ENCODE measurements around the gene GOLGA5. TPM values are rescaled to one million over a fixed set of nuclear protein-coding genes. Genes with fewer than 3 reads are reported as not detected.

The GOLGA5 gene
- total and polyA plus RNA-seq, 12 donors = 18.5 to 27.7 (median 21.9) TPM

- H3K9me3 ChIP-seq = no peaks in the 10 kb centered on the region
- no peak for TF ChIP-seq CTCF (IDR thresholded peaks at IDR 0.05)
- ATAC-seq (peak in 1 of 8 donors; percentile 44), DNase-seq (no peak)
- WGBS, 2 donors = 50 to 53% methylated on average over 13 of the region's 13 CpGs
- peaks cover 4 to 20% (median 10%) of the 10 kb centered on the region in 9 donors for H3K4me1 ChIP-seq
- intact Hi-C loops (cut with DNase I) = loop anchor here in 1 of 10 donors (5.0 kb wide), 1 partner anchor 262 kb away; no protein-coding TSS in a partner anchor
- peaks cover 0 to 4% (median 0%) of the 10 kb centered on the region in 7 donors for H3K27me3 ChIP-seq
- H3K27ac ChIP-seq = no peak overlapping the region
- H3K36me3 ChIP-seq = no peaks in the 10 kb centered on the region
- H3K4me3 ChIP-seq = no peak overlapping the region
Measured at GRCh38 chr14:92874962-92875661, 81.0 kb downstream of the GOLGA5 start.

GRCh38 chr14:92877757-92878431, 83.8 kb downstream of the GOLGA5 start:
- no peaks in the 10 kb centered on the region for H3K9me3 ChIP-seq
- H3K36me3 ChIP-seq = no peaks in the 10 kb centered on the region
- peak; percentile 53 to 96 (median 88) for ATAC-seq
- no peak for TF ChIP-seq CTCF (IDR thresholded peaks at IDR 0.05)
- no peak overlapping the region for H3K4me3 ChIP-seq
- intact Hi-C loops (cut with DNase I) = loop anchor here in 1 of 10 donors (1.0 to 5.0 kb wide), 2 partner anchors 29 to 259 kb away; no protein-coding TSS in a partner anchor
- H3K27ac ChIP-seq = peak overlapping the region in 8 of 10 donors; percentile 5 to 45 (median 32)
- H3K27me3 ChIP-seq = peaks cover 0 to 15% (median 0%) of the 10 kb centered on the region in 7 donors
- WGBS, 2 donors = 13 to 18% methylated on average over 18 of the region's 18 CpGs
- peak; percentile 55 to 68 for DNase-seq
- H3K4me1 ChIP-seq = peaks cover 4 to 20% (median 10%) of the 10 kb centered on the region in 9 donors

- TF ChIP-seq CTCF (IDR thresholded peaks at IDR 0.05) = no peak
- intact Hi-C loops (cut with DNase I) = loop anchor here in 2 of 10 donors (5.0 to 10.0 kb wide), 2 partner anchors 257 to 264 kb away; no protein-coding TSS in a partner anchor
- WGBS, 2 donors = 82 to 84% methylated on average over 7 of the region's 7 CpGs
- ATAC-seq (no peak), DNase-seq (no peak)
- H3K9me3 ChIP-seq = no peaks in the 10 kb centered on the region
- H3K4me1 ChIP-seq = peaks cover 4 to 20% (median 10%) of the 10 kb centered on the region in 9 donors
- no peak overlapping the region for H3K27ac ChIP-seq
- H3K27me3 ChIP-seq = peaks cover 0 to 21% (median 0%) of the 10 kb centered on the region in 7 donors
- H3K4me3 ChIP-seq = no peak overlapping the region
- no peaks in the 10 kb centered on the region for H3K36me3 ChIP-seq
Measured at GRCh38 chr14:92880351-92880750, 86.2 kb downstream of the GOLGA5 start.

GRCh38 chr14:92880851-92881250, 86.7 kb downstream of the GOLGA5 start:
- Histone ChIP-seq H3K27ac (no peak overlapping the region), H3K4me3 (no peak overlapping the region), H3K4me1 (peaks cover 4 to 20% (median 10%) of the 10 kb centered on the region in 9 donors), H3K36me3 (no peaks in the 10 kb centered on the region), H3K9me3 (no peaks in the 10 kb centered on the region), H3K27me3 (peaks cover 0 to 26% (median 0%) of the 10 kb centered on the region in 7 donors)
- ATAC-seq (peak in 3 of 8 donors; percentile 39 to 50 (median 46)), DNase-seq (no peak)
- TF ChIP-seq CTCF (IDR thresholded peaks at IDR 0.05) = peak in 8 of 9 donors; percentile 11 to 47 (median 34)
- 32 to 38% methylated on average over 12 of the region's 12 CpGs for WGBS, 2 donors
- intact Hi-C loops (cut with DNase I) = loop anchor here in 2 of 10 donors (5.0 to 10.0 kb wide), 2 partner anchors 256 to 264 kb away; no protein-coding TSS in a partner anchor

All from heart right ventricle (tissue), 16 donors.